Measurements from ENCODE around the gene FOXO6. TPM values are rescaled to one million over a fixed set of nuclear protein-coding genes. Genes with fewer than 3 reads are reported as not detected.

Gene FOXO6
- total RNA-seq, 1 donor from 2014 or later = 2.0 TPM

GRCh38 chr1:41416081-41416480 is 54.8 kb downstream of the FOXO6 start:
- DNase-seq (ENCODE audit: low spot score) = no peak
- intact Hi-C loops (cut with DNase I) = loop anchor here (2.0 kb wide), 2 partner anchors 91 to 133 kb away; no protein-coding TSS in a partner anchor

GRCh38 chr1:41416552-41417334 is 55.5 kb downstream of the FOXO6 start:
- peak; percentile 88 for DNase-seq (ENCODE audit: low spot score)
- intact Hi-C loops (cut with DNase I) = loop anchor here (1.0 to 2.0 kb wide), 3 partner anchors 92 to 148 kb away; no protein-coding TSS in a partner anchor

GRCh38 chr1:41417335-41417682 is 56.1 kb downstream of the FOXO6 start:
- intact Hi-C loops (cut with DNase I) = loop anchor here (1.0 to 2.0 kb wide), 3 partner anchors 93 to 149 kb away; no protein-coding TSS in a partner anchor
- no peak for DNase-seq (ENCODE audit: low spot score)

DNA sequence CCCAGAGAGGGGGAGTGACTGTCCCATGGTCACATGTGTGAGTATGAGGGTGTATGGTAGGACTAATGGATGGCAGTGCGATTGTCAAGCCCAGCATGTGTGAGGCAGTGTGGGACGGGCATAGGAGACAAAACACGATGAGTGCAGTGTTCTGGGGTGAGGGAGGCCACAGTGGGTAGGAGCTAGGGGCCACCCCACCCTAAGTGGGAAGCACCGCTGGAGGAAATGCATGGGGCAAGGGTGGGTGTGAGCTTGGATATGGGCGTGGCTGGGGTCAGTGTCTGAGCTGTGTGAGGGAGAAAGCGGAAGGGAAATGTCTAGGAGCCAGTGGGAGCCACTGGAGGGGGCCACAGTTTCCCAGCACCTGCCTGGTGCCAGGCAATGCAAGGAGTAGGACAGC is 56.5 kb downstream of the FOXO6 start:
- no peak for DNase-seq (ENCODE audit: low spot score)
- intact Hi-C loops (cut with DNase I) = loop anchor here (1.0 to 2.0 kb wide), 4 partner anchors 59 to 149 kb away; no protein-coding TSS in a partner anchor

DNA sequence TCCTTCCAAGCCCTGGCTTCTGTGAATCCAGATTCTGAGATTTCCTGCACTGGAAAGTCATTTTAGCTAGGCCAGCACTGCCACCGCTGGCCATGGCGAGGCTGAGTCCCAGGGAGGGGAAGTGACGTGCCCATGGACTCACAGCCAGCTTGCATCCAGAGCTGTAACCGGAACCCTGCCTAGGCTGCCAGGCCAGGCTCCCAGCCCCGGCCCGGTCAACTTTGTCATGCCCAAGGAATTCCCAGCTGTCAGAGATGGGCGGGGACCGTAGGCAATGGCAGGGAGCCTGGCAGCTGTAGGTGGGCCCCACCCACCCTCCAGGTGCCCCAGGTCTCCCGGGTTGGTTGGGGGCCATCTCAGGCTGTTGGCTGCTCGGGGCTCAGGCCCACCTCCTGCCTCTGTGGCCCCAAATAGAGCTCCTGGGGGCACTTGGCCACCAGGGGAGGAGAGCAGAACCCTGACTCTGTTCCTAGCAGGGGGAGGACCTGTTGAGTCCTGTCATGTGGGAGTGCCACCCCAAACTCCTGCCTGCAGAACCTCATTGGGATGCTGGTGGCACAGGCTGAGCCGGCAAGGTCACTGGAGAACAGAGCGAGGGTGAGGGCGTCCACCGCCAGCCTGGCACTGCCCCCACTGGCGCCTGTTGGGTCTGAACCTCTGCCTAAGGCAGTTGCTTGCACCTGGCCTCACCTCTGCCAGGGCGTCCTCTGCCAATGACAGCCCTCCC is 57.8 kb downstream of the FOXO6 start:
- intact Hi-C loops (cut with DNase I) = loop anchor here (2.0 kb wide), 1 partner anchor 60 kb away; no protein-coding TSS in a partner anchor
- peak; percentile 92 for DNase-seq (ENCODE audit: low spot score)

DNA sequence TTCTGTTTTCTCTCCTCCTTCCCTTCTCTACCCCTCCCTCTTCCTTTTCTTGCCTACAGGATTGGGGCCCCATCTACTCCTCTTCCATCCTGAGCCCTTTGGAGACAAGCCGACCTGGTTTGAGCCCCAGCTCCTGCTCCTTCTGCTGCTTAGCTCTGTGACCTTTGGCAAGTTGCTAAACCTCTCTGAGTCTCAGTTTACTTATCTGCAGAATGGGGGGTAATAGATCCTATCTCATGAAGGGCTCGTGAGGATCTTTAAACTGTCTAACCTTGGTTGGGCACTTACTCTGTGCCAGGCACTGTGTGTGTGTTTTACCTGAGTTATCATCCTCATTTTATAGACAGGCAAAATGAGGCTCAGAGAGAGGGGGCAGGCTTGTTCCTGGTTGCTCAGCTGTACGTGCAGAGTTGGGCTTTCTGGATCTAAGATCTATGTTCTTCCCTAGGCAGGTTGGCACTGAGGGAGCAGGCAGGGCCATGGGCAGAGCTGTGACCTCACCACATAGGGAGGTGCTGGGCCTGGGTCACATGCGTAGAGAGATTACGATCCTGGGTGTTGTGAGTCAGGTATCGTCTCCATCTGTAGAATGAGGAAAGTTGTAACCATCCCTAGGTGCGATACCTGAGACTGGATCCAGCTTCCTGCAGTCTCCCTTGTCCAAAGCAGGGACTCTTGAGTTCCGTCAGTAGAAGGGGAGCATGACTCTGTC is 58.5 kb downstream of the FOXO6 start:
- intact Hi-C loops (cut with DNase I) = loop anchor here (2.0 kb wide), 1 partner anchor 61 kb away; no protein-coding TSS in a partner anchor
- no peak for DNase-seq (ENCODE audit: low spot score)

- DNase-seq (ENCODE audit: low spot score) = no peak
- intact Hi-C loops (cut with DNase I) = no loop called here
Measured at GRCh38 chr1:41420351-41420750, 59.1 kb downstream of the FOXO6 start.

DNA sequence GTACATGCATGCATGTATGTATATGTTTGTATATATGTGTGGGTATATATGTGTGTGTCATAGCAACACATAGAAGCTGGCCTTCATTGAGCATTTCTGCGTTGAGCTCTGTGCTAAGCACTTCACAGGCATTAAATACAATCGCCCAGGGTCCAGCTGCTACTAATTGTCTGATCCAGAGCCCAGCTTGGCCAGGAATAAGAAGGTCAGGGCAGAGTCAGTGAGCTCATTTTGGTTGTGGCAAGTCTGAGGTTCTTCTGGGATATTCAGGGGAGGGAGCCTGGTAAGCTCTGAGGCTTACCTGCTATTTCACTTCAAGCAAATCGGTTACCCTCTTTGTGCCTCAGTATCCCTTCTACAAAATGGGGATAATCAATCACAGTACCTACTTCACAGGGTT is 59.6 kb downstream of the FOXO6 start:
- intact Hi-C loops (cut with DNase I) = no loop called here

DNA sequence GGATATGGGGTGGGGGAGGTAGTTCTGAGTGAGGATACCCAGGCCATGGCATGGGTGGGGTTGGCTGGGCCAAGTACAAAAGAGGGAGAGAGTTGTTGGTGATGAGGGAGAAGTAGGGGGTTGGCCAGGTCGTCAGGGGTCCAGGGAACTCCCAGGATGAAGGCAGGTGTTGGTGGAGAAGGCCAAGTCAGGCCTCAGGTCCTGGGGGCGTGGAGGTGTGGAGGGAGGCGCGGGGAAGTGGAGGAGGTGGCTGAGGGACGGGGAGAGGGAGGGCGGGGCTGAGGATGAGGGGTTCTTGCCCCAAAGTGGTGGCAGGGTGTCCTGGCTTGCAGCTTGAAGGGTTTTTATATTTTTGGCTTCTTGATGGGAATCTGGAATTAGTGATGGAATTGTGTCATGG is 61.1 kb downstream of the FOXO6 start:
- no peak for DNase-seq (ENCODE audit: low spot score)
- intact Hi-C loops (cut with DNase I) = no loop called here

More for the DNA sequence above, 59.6 kb downstream of the FOXO6 start:
- DNase-seq (ENCODE audit: low spot score) = no peak

DNA sequence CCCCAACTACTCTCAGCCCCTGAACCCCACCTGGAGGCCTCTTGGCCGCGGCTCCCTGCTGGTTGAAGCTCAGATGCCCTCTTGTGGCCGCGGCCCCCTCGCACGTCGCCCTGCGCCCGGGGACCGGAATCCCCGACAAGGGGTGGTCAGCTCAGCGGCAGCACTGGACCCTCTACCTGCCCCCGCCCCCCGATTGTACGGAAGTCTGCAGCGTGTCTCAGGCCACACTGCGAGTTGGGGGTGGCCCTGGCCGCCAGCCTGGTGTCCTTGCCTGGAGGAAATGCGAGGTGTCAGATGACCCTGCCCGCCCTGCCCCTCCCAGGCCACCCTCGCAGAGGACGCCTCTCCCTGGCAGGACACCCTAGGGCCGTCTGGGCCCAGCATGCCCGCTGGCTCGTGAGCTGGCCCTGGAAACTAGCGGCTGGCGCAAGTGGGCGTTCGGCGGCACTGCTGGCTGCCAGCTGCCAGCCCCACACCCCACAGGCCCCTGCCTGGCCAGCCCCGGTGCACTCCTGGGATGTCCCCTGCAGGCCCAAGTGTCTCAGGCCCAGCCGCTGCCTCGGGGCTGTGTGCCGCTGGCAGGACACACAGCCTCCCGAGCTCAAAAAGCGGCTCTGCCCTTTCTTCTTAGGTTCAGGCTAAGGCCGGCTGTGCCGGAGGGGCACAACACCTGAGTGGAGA is 62.4 kb downstream of the FOXO6 start:
- intact Hi-C loops (cut with DNase I) = no loop called here
- peak; percentile 87 for DNase-seq (ENCODE audit: low spot score)

DNA sequence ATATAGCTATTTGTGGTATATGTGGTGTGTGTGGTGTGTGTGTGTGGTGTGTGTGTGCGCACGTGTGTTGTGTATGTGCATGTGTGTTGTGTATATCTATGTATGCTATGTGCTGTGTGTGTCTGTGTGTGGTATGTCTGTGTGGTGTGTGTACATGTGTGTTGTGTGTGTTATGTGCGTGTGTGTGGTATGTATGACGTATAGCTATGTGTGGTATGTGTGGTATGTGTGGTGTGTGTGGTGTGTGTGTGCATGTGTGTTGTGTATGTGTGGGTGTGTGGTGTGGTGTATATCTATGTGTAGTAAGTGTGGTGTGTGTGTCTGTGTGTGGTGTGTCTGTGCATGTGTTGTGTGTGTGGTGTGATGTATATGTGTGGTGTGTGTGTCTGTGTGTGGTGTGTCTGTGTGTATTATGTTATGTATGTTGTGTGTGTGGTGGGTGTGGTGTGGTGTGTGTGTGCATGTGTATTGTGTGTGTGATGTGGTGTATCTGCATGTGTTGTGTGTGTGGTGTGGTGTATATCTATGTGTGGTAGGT is 63.4 kb downstream of the FOXO6 start:
- intact Hi-C loops (cut with DNase I) = no loop called here
- DNase-seq (ENCODE audit: low spot score) = no peak

DNA sequence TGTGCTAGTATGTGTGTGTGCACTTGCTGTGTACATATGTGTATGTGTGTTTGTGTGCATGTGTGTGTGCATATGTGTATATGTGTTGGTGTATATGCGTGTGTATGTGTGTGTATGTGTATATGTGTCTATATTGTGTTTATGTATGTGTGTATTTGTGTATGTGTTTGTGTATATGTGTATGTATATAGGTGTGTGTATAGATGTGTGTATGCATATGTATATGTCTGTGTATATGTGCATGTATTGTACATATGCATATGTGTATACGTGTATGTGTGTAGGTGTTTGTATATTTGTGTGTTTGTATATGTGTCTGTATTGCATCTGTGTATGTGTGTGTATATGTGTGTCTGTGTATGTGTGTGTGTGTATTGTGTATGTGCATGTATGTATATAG is 64.1 kb downstream of the FOXO6 start:
- DNase-seq (ENCODE audit: low spot score) = no peak
- intact Hi-C loops (cut with DNase I) = no loop called here

DNA sequence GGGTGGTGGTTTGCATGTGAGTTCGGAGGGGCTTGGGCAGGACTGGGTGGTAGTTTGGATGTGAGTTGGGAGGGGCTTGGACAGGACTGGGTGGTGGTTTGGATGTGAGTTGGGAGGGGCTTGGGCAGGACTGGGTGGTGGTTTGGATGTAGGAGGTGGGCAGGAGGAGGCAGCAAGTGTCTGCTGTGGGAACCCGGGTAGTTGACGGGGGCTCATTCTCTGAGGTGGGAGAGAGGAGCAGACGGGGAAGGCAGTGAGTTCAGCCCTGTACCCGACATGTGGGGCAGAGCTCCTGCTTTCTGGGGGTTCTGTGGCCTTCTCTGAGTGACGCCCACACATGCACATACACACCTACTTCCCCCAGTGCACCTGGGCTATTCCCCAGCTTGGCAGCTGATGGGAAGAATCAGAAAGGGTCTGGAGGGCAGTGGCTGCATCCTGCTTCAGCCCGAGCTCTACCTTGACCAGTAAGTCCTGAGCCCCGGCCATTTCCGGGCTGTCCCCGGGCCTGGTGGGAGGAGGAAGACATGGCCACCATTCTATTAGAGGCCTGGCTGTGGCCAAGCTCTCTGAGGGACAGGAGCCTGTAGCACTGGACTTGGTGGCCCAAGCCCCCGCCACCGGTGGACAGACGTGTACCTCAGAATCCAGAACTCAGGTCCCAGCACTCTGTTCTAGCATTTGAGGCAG is 65.1 kb downstream of the FOXO6 start:
- no peak for DNase-seq (ENCODE audit: low spot score)
- intact Hi-C loops (cut with DNase I) = no loop called here

GRCh38 chr1:41427122-41427913 is 66.1 kb downstream of the FOXO6 start:
- no peak for DNase-seq (ENCODE audit: low spot score)
- intact Hi-C loops (cut with DNase I) = no loop called here

DNA sequence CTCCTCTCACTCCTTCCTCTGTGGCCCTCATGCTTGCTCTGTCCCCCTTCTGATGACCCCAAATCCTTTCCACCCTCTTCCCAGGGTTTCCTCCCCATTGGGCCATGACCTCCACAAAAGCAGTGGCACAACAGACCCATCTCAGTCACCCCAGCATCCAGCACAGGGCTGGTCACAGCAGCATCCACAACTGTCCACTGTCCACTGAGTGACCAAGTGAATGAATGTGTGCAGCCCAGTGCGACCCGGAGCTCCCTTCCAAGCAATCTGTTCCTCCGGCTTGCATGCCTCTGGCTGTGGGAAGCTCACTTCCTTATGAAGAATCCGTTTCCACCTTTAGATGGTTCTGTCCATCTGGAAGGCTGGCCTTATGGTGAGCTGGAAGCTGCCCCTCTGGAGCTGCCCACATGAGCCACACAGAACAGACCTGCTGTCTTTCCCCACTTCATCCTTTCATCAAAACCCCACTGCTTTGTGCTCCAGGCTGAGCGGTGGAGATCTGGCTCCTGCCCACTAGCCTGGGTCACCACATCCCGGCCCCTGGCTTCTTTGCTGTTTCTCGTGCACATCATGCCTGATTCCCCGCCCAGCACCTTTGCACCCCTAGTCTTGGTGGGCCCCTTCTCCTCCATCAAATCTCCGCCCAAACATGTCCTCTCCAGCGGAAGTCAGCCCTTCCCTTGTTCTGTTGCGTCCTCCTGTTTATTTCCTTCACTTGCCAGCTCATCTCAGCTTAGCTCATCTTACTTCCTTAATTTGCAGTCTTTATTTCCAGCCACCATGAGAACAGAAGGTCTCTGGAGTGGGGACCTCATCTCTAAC is 66.9 kb downstream of the FOXO6 start:
- intact Hi-C loops (cut with DNase I) = no loop called here
- DNase-seq (ENCODE audit: low spot score) = no peak

GRCh38 chr1:41428738-41429640 is 67.8 kb downstream of the FOXO6 start:
- no peak for DNase-seq (ENCODE audit: low spot score)

More at GRCh38 chr1:41428738-41429640, 67.8 kb downstream of the FOXO6 start:
- intact Hi-C loops (cut with DNase I) = no loop called here

Measured in cardiac septum (tissue), 1 donor.